Chondrocyte (in vitro differentiated cells): Measurements from ENCODE around the gene SENP1. TPM values are rescaled to one million over a fixed set of nuclear protein-coding genes. Genes with fewer than 3 reads are reported as not detected.
A peak's percentile ranks its signal among the peaks of the same experiment; 100 is the strongest.

Source experiments
- DNase-seq: peaks from one replicate; pipeline ENCODE4 v3.0.0; 2021; ENCODE audit warnings: mixed read lengths, low spot score
- H3K27ac Mint-ChIP-seq: one replicate; pipeline ENCODE4 v1.8.0; 2021; ENCODE audit warnings: mild to moderate bottlenecking, moderate library complexity, mixed read lengths; ENCODE audit not compliant: unreplicated experiment
- H3K27me3 Mint-ChIP-seq: 2 replicates; pipeline ENCODE4 v1.8.0; 2021; ENCODE audit warnings: low read depth, mixed read lengths
- H3K36me3 Mint-ChIP-seq: 2 replicates; pipeline ENCODE4 v1.8.0; 2021; ENCODE audit warnings: low read depth, mixed read lengths
- H3K4me1 Mint-ChIP-seq: 2 replicates; pipeline ENCODE4 v1.8.0; 2021; ENCODE audit warnings: low read depth, mild to moderate bottlenecking, mixed read lengths
- H3K4me3 Mint-ChIP-seq: one replicate; pipeline ENCODE4 v1.8.0; 2021; ENCODE audit warnings: mild to moderate bottlenecking, moderate library complexity, mixed read lengths; ENCODE audit not compliant: unreplicated experiment
- H3K9me3 Mint-ChIP-seq: 2 replicates; pipeline ENCODE4 v1.8.0; 2021; ENCODE audit warnings: low read depth, mixed read lengths
- total RNA-seq: library from RNA; stranded (reverse); gene quantifications from 3 replicates; pipeline ENCODE4 v1.2.1, GENCODE V29; 2021
- TF ChIP-seq, protein P1 (sequence below): fragments of 200-600 bp; sonication (generic); IDR thresholded peaks from 2 replicates; pipeline ENCODE4 v1.5.0; 2021; ENCODE audit warnings: antibody characterized with exemption, mild to moderate bottlenecking, moderate library complexity

SENP1 gene
- total RNA-seq, 1 donor from 2014 or later = 19.7 TPM

DNA sequence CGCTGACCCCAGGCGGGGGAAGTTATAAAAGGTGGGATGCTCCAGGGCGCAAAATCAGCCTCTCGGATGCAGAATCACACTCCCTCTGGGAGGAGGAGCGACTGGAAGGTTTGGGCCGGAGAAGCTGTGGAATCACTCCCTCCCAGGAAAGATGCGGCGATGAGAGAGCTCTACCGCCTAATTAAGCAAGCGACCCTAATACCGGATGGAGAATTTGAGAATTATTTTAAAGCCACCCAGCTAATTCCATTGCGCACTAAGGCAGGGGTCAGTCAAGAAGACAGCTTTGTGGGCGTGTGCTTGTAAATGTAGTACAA, 103.5 kb downstream of the SENP1 start:
- Mint-ChIP-seq H3K27ac (no peak overlapping the region), H3K36me3 (no peaks in the 10 kb centered on the region), H3K9me3 (no peaks in the 10 kb centered on the region), H3K4me1 (peaks cover 38% of the 10 kb centered on the region), H3K27me3 (peaks cover 55% of the 10 kb centered on the region), H3K4me3 (peak overlapping the region; percentile 77)
- TF ChIP-seq, protein P1, sequence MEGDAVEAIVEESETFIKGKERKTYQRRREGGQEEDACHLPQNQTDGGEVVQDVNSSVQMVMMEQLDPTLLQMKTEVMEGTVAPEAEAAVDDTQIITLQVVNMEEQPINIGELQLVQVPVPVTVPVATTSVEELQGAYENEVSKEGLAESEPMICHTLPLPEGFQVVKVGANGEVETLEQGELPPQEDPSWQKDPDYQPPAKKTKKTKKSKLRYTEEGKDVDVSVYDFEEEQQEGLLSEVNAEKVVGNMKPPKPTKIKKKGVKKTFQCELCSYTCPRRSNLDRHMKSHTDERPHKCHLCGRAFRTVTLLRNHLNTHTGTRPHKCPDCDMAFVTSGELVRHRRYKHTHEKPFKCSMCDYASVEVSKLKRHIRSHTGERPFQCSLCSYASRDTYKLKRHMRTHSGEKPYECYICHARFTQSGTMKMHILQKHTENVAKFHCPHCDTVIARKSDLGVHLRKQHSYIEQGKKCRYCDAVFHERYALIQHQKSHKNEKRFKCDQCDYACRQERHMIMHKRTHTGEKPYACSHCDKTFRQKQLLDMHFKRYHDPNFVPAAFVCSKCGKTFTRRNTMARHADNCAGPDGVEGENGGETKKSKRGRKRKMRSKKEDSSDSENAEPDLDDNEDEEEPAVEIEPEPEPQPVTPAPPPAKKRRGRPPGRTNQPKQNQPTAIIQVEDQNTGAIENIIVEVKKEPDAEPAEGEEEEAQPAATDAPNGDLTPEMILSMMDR = no peak
- DNase-seq = no peak

DNA sequence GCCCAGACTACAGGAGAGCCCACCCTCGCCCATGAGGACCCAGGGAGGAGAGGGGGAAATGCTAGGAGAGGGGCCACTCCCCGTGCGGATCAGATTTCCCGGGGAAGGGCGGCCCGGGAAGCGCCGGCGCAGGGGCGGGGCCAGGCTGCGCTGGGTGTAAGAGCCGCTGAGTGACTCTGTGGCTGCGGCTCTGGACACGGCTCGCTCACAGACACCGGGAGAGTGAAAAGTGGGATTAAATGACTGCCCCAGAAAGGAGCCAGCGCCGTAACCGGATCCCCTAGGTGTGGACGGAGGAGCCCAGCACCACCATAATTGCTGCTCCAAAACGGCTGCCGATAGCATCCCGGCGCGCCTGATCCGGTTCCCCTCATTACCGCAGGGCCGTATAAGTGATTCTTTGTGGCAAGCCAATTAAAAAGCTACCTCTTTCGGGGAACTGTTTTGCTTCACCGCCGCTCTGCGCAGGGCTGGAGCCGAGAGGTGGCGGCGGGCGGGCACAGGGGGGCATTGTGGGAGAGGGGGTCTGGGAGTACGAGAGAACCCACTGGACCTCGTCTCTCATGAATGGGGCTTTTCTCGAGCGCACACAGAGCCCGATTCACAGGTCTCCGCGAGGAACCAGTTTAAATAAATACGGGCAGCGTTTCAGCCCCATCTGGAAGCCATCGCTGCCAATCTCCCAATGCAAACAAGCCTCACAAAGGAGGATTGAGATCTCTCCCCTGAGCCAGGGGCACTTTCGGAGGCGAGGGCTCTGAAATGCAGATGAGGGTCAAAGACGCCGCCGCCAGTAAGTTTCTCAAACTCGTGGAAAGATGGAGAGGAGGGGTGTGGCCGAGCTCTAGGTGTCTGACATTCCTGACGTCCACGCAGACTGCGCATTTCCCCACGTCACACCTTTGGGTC, 104.1 kb downstream of the SENP1 start:
- Mint-ChIP-seq H3K27ac (peak overlapping the region; percentile 49), H3K27me3 (peaks cover 48% of the 10 kb centered on the region), H3K4me1 (peaks cover 38% of the 10 kb centered on the region), H3K4me3 (peak overlapping the region; percentile 77), H3K9me3 (no peaks in the 10 kb centered on the region), H3K36me3 (no peaks in the 10 kb centered on the region)
- TF ChIP-seq, protein P1 = no peak
- DNase-seq = no peak

- TF ChIP-seq, protein P1 = peak; percentile 53
- no peaks in the 10 kb centered on the region for H3K9me3 Mint-ChIP-seq
- H3K36me3 Mint-ChIP-seq = no peaks in the 10 kb centered on the region
- H3K4me1 Mint-ChIP-seq = peaks cover 40% of the 10 kb centered on the region
- peak overlapping the region; percentile 49 for H3K27ac Mint-ChIP-seq
- peaks cover 46% of the 10 kb centered on the region for H3K27me3 Mint-ChIP-seq
- H3K4me3 Mint-ChIP-seq = peak overlapping the region; percentile 77
- DNase-seq = no peak
These were observed 104.9 kb downstream of the SENP1 start for GRCh38 chr12:48000878-48001504.

DNA sequence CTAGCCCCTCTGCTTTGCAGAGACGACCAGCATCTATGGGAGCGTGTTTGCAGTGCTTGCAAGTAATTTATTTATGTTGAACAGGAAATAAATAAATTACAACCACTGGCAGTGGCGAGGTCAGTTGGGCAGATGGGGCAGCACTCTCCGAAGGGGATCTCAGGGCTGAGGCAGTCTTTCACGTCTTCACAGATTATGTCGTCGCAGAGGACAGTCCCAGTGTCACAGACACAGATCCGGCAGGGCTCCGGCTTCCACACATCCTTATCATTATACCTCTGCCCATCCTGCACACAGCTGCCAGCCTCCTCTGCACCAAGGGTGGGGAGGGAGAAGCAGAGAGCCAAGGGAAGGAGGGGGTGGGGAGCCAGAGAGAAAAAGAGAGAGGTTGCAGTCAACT, 106.1 kb downstream of the SENP1 start:
- Mint-ChIP-seq H3K27ac (no peak overlapping the region), H3K4me3 (no peak overlapping the region), H3K27me3 (peaks cover 37% of the 10 kb centered on the region), H3K36me3 (no peaks in the 10 kb centered on the region), H3K9me3 (no peaks in the 10 kb centered on the region), H3K4me1 (peaks cover 41% of the 10 kb centered on the region)
- no peak for DNase-seq
- TF ChIP-seq, protein P1 = no peak

- no peak overlapping the region for H3K4me3 Mint-ChIP-seq
- peaks cover 22% of the 10 kb centered on the region for H3K4me1 Mint-ChIP-seq
- H3K27me3 Mint-ChIP-seq = peaks cover 20% of the 10 kb centered on the region
- H3K36me3 Mint-ChIP-seq = no peaks in the 10 kb centered on the region
- TF ChIP-seq, protein P1 = no peak
- no peak for DNase-seq
- H3K9me3 Mint-ChIP-seq = no peaks in the 10 kb centered on the region
- no peak overlapping the region for H3K27ac Mint-ChIP-seq
These were observed 108.6 kb downstream of the SENP1 start for GRCh38 chr12:47997321-47997720.
